Neural cell (in vitro differentiated cells): Measurements from ENCODE around the gene L3MBTL4.

ENCODE experiments used
- EZH2 ChIP-seq: fragments of 200-600, 300-800 bp; shearing (Covaris generic), sonication (generic); IDR thresholded peaks from 2 replicates; pipeline ENCODE4 v1.6.1; 2014; ENCODE audit warnings: antibody characterized with exemption, low read length, borderline replicate concordance, mild to moderate bottlenecking; ENCODE audit not compliant: insufficient read depth, poor library complexity, severe bottlenecking
- POLR2AphosphoS5 ChIP-seq: IDR thresholded peaks from 2 replicates; pipeline ENCODE4 v1.6.1; 2012
- RAD21 ChIP-seq: fragments of 450-650 bp; conservative IDR thresholded peaks from 2 replicates; pipeline ENCODE4 v1.6.1; 2014; ENCODE audit warnings: antibody characterized with exemption, mild to moderate bottlenecking, moderate library complexity
- TF ChIP-seq, protein P1 (sequence below): IDR thresholded peaks from 2 replicates; pipeline ENCODE4 v1.6.1; 2012; ENCODE audit warnings: borderline replicate concordance
- TF ChIP-seq, protein P2 (sequence below): fragments of 450-650 bp; IDR thresholded peaks from 2 replicates; pipeline ENCODE4 v1.5.1; 2014; ENCODE audit warnings: antibody characterized with exemption, mild to moderate bottlenecking, moderate library complexity; ENCODE audit not compliant: poor library complexity, severe bottlenecking

DNA sequence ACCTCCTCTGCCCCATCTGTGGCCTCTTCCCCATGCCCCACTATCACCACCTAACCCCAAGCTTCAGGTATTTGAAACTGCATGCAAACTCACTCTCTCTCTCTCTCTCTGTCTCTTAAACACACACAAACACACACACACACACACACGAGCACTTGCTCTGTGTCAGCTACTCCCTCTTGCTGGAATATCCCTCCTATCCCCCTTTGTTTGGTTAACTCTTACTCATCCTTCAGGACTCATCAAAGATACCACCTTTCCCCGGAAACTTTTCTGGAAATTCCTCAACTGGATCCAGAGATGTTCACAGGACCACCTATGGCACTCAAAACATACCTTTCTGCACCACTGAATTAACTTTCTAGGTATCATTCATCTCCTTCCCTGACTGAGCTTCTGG, 296.6 kb downstream of the L3MBTL4 start:
- TF ChIP-seq, protein P1, sequence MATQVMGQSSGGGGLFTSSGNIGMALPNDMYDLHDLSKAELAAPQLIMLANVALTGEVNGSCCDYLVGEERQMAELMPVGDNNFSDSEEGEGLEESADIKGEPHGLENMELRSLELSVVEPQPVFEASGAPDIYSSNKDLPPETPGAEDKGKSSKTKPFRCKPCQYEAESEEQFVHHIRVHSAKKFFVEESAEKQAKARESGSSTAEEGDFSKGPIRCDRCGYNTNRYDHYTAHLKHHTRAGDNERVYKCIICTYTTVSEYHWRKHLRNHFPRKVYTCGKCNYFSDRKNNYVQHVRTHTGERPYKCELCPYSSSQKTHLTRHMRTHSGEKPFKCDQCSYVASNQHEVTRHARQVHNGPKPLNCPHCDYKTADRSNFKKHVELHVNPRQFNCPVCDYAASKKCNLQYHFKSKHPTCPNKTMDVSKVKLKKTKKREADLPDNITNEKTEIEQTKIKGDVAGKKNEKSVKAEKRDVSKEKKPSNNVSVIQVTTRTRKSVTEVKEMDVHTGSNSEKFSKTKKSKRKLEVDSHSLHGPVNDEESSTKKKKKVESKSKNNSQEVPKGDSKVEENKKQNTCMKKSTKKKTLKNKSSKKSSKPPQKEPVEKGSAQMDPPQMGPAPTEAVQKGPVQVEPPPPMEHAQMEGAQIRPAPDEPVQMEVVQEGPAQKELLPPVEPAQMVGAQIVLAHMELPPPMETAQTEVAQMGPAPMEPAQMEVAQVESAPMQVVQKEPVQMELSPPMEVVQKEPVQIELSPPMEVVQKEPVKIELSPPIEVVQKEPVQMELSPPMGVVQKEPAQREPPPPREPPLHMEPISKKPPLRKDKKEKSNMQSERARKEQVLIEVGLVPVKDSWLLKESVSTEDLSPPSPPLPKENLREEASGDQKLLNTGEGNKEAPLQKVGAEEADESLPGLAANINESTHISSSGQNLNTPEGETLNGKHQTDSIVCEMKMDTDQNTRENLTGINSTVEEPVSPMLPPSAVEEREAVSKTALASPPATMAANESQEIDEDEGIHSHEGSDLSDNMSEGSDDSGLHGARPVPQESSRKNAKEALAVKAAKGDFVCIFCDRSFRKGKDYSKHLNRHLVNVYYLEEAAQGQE, result no peak
- TF ChIP-seq EZH2 (no peak), POLR2AphosphoS5 (no peak), RAD21 (no peak)
- TF ChIP-seq, protein P2, sequence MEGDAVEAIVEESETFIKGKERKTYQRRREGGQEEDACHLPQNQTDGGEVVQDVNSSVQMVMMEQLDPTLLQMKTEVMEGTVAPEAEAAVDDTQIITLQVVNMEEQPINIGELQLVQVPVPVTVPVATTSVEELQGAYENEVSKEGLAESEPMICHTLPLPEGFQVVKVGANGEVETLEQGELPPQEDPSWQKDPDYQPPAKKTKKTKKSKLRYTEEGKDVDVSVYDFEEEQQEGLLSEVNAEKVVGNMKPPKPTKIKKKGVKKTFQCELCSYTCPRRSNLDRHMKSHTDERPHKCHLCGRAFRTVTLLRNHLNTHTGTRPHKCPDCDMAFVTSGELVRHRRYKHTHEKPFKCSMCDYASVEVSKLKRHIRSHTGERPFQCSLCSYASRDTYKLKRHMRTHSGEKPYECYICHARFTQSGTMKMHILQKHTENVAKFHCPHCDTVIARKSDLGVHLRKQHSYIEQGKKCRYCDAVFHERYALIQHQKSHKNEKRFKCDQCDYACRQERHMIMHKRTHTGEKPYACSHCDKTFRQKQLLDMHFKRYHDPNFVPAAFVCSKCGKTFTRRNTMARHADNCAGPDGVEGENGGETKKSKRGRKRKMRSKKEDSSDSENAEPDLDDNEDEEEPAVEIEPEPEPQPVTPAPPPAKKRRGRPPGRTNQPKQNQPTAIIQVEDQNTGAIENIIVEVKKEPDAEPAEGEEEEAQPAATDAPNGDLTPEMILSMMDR, result no peak
